GM18951 (cell line): ENCODE results near the gene SLC40A1.

Source experiments
- POLR2A ChIP-seq: IDR thresholded peaks from 4 replicates; pipeline ENCODE4 v1.6.1; 2011; ENCODE audit warnings: mild to moderate bottlenecking; ENCODE audit not compliant: insufficient read length, insufficient read depth; ENCODE audit errors: extremely low read depth
- in situ Hi-C: fragments of 300-500 bp; cut with MboI; formaldehyde crosslinking; loops from one replicate; pipeline ENCODE4 v1.12.0; 2022; ENCODE audit warnings: low sequenced_read_pairs, mixed read lengths, inconsistent platforms; ENCODE audit not compliant: unreplicated experiment

The SLC40A1 gene

GRCh38 chr2:189519631-189520387 is 60.8 kb downstream of the SLC40A1 start:
- in situ Hi-C loops: no loop called here
- TF ChIP-seq POLR2A: no peak

- no peak for TF ChIP-seq POLR2A
- in situ Hi-C loops: no loop called here
Measured at GRCh38 chr2:189517847-189518535, 62.6 kb downstream of the SLC40A1 start.

GRCh38 chr2:189516546-189516945 is 64.0 kb downstream of the SLC40A1 start:
- in situ Hi-C loops: no loop called here

GRCh38 chr2:189515264-189515663 is 65.3 kb downstream of the SLC40A1 start:
- in situ Hi-C loops: no loop called here

More at GRCh38 chr2:189516546-189516945, 64.0 kb downstream of the SLC40A1 start:
- no peak for TF ChIP-seq POLR2A

GRCh38 chr2:189514104-189514503 is 66.5 kb downstream of the SLC40A1 start:
- no peak for TF ChIP-seq POLR2A
- in situ Hi-C loops: no loop called here

More at GRCh38 chr2:189515264-189515663, 65.3 kb downstream of the SLC40A1 start:
- TF ChIP-seq POLR2A: no peak

GRCh38 chr2:189512879-189513278 is 67.7 kb downstream of the SLC40A1 start:
- no peak for TF ChIP-seq POLR2A
- in situ Hi-C loops: no loop called here

- TF ChIP-seq POLR2A: no peak
- in situ Hi-C loops: no loop called here
Measured at GRCh38 chr2:189511960-189512319, 68.6 kb downstream of the SLC40A1 start.

- TF ChIP-seq POLR2A: no peak
- in situ Hi-C loops: no loop called here
Measured at GRCh38 chr2:189511210-189511959, 69.2 kb downstream of the SLC40A1 start.
